ENCODE results near the gene FMNL2. TPM values are rescaled to one million over a fixed set of nuclear protein-coding genes. Genes with fewer than 3 reads are reported as not detected.

FMNL2 gene
- polyA plus RNA-seq, 1 donor from 2014 or later = 0.24 TPM

- Mint-ChIP-seq H3K27ac (no peak overlapping the region), H3K36me3 (peaks cover 2% of the 10 kb centered on the region), H3K27me3 (no peaks in the 10 kb centered on the region), H3K9me3 (no peaks in the 10 kb centered on the region), H3K4me1 (peaks cover 0 to 13% (median 11%) of the 10 kb centered on the region in 3 donors), H3K4me3 (no peak overlapping the region)
Observed at GRCh38 chr2:152683400-152683799, 348.4 kb downstream of the FMNL2 start.

- Mint-ChIP-seq H3K27me3 (no peaks in the 10 kb centered on the region), H3K36me3 (peaks cover 2% of the 10 kb centered on the region), H3K4me1 (peaks cover 0 to 12% (median 11%) of the 10 kb centered on the region in 3 donors), H3K4me3 (no peak overlapping the region), H3K9me3 (no peaks in the 10 kb centered on the region), H3K27ac (no peak overlapping the region)
Observed at GRCh38 chr2:152686321-152686720, 351.3 kb downstream of the FMNL2 start.

GRCh38 chr2:152693033-152693432 is 358.1 kb downstream of the FMNL2 start:
- Mint-ChIP-seq H3K9me3 (no peaks in the 10 kb centered on the region), H3K36me3 (peaks cover 2% of the 10 kb centered on the region), H3K4me3 (no peak overlapping the region), H3K4me1 (peaks cover 21 to 34% (median 25%) of the 10 kb centered on the region in 3 donors), H3K27ac (no peak overlapping the region), H3K27me3 (no peaks in the 10 kb centered on the region)

- Mint-ChIP-seq H3K36me3 (peaks cover 2% of the 10 kb centered on the region), H3K4me1 (peaks cover 21 to 34% (median 25%) of the 10 kb centered on the region in 3 donors), H3K4me3 (peak overlapping the region in 3 of 4 donors; percentile 54 to 93 (median 85)), H3K27ac (peak overlapping the region; percentile 67 to 89 (median 88)), H3K9me3 (no peaks in the 10 kb centered on the region), H3K27me3 (no peaks in the 10 kb centered on the region)
Observed at GRCh38 chr2:152694161-152694661, 359.2 kb downstream of the FMNL2 start.

GRCh38 chr2:152695763-152696162 is 360.8 kb downstream of the FMNL2 start:
- H3K27ac Mint-ChIP-seq = peak overlapping the region in 1 of 3 donors; percentile 33
- no peaks in the 10 kb centered on the region for H3K27me3 Mint-ChIP-seq
- peaks cover 26 to 39% (median 30%) of the 10 kb centered on the region in 3 donors for H3K4me1 Mint-ChIP-seq
- H3K36me3 Mint-ChIP-seq = peaks cover 2% of the 10 kb centered on the region
- H3K9me3 Mint-ChIP-seq = no peaks in the 10 kb centered on the region
- peak overlapping the region in 1 of 4 donors; percentile 32 for H3K4me3 Mint-ChIP-seq

GRCh38 chr2:152696476-152696875 is 361.5 kb downstream of the FMNL2 start:
- Mint-ChIP-seq H3K9me3 (no peaks in the 10 kb centered on the region), H3K36me3 (peaks cover 6% of the 10 kb centered on the region), H3K4me3 (no peak overlapping the region), H3K4me1 (peaks cover 26 to 44% (median 30%) of the 10 kb centered on the region in 3 donors), H3K27ac (peak overlapping the region in 1 of 3 donors; percentile 50), H3K27me3 (no peaks in the 10 kb centered on the region)

Other genes with a start within 250 kb of the FMNL2 start
- gene CACNB4, start 236.1 kb upstream of the FMNL2 start, polyA plus RNA-seq = 0.43 TPM
- gene STAM2, start 159.4 kb upstream of the FMNL2 start, polyA plus RNA-seq = 5.3 TPM